ENCODE measurements around the gene HMX3. TPM values are rescaled to one million over a fixed set of nuclear protein-coding genes. Genes with fewer than 3 reads are reported as not detected.

Gene HMX3
- total RNA-seq, 1 donor from 2014 or later: not detected

DNA sequence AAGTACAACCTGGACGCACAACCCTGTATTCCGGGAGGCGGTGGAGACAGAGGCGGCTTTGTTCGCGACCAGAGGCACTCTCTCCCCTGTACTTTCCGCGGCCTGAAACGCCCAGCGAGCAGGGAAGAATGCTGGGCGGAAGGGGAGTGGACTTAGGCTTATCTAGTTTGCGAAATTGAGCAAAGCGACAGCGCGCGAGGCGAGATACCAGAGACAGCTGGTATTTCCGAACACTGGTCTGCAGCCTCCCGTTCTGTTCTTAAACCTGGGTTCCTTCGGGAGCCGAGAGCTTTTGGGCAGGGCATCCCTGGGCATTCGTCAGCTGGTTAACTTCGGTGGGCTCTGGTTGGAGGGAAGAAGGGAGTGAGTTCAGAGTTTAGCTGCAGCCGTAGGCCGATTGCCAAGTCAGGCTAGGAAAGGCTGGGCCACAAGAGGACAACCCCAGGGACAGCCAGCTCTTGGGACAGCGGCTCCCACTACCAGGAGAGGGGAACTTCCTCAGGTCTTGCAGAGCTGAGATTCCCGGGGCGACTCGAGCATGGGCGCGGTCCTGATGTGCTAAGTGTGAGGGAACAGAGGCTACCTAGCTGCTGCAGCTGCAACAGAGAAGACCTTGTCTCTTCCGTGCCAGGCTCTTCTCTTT, 3.9 kb downstream of the HMX3 start:
- H3K27ac Mint-ChIP-seq: peak overlapping the region; percentile 92
- TF ChIP-seq, protein P1, sequence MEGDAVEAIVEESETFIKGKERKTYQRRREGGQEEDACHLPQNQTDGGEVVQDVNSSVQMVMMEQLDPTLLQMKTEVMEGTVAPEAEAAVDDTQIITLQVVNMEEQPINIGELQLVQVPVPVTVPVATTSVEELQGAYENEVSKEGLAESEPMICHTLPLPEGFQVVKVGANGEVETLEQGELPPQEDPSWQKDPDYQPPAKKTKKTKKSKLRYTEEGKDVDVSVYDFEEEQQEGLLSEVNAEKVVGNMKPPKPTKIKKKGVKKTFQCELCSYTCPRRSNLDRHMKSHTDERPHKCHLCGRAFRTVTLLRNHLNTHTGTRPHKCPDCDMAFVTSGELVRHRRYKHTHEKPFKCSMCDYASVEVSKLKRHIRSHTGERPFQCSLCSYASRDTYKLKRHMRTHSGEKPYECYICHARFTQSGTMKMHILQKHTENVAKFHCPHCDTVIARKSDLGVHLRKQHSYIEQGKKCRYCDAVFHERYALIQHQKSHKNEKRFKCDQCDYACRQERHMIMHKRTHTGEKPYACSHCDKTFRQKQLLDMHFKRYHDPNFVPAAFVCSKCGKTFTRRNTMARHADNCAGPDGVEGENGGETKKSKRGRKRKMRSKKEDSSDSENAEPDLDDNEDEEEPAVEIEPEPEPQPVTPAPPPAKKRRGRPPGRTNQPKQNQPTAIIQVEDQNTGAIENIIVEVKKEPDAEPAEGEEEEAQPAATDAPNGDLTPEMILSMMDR (IDR thresholded peaks at IDR 0.05; ENCODE audit: unreplicated experiment): no peak
- no peaks in the 10 kb centered on the region for H3K36me3 Mint-ChIP-seq (ENCODE audit: insufficient read depth)
- DNase-seq (ENCODE audit: low spot score, unreplicated experiment): no peak
- H3K4me1 Mint-ChIP-seq (ENCODE audit: low read depth): peaks cover 17% of the 10 kb centered on the region
- H3K27me3 Mint-ChIP-seq: peaks cover 85% of the 10 kb centered on the region
- H3K9me3 Mint-ChIP-seq (ENCODE audit: low read depth): no peaks in the 10 kb centered on the region
- H3K4me3 Mint-ChIP-seq (ENCODE audit: low read depth): peak overlapping the region; percentile 66

DNA sequence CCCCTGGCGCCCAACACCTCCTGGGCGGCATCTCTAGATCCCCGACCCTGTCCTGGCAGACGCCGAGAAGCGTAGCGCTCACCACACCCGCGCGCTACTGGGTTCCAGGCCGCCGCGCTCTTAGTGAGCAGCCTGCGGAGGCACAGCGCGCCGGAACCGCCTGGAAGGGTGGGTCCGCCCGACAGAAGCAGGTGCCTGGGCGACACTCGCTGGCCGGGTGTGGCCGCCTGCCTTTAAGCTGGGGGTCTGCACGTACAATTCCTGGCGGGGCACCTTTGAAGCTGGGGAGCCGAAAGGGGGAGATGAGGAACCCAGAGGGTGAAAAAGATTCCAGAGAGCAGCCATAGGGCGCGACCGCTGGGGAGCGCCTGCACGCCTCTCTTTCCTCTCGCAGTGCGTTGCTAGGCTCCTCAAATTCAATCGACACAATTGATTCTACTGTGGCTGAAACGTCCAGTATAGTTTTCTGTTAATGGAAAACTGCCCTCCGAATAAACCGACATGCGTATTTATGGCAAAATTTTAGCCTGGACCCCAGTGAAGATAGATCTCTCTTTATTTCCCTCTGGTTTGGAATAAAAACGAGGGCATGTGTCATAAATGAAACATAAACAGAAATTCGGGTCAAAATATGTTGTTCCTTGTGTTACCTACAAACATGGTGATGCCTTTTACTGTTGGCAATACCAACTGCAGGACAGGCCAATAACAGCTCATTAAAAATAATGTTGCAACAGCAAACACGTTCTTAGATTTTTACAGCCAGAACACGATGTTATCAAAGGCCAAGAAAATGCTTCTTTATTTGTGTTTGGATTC, 4.6 kb downstream of the HMX3 start:
- Mint-ChIP-seq H3K4me3 (ENCODE audit: low read depth) (peak overlapping the region; percentile 14), H3K36me3 (ENCODE audit: insufficient read depth) (no peaks in the 10 kb centered on the region), H3K4me1 (ENCODE audit: low read depth) (peaks cover 17% of the 10 kb centered on the region), H3K27ac (no peak overlapping the region), H3K27me3 (peaks cover 88% of the 10 kb centered on the region), H3K9me3 (ENCODE audit: low read depth) (no peaks in the 10 kb centered on the region)
- no peak for DNase-seq (ENCODE audit: low spot score, unreplicated experiment)
- TF ChIP-seq, protein P1 (IDR thresholded peaks at IDR 0.05; ENCODE audit: unreplicated experiment): peak; percentile 27

DNA sequence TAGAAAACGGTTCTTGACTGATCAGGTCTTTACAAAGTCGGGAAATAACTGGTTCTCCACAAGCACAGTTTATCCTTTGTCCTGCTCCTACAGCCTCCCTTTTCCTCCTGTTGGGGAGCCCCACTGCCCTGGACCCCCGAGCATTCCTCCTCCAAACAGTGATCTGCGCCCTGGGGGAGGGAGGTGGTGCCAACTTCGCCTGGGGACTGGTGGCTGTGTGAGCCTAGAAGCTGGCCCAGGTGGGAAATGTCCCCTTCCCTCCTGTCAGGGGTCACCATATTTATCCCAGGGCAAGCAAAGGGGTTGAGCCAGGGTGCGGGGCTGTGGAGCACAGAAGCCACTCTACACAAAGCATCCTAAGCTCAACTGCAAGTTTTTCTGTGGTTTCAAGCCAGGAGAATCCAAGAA, 5.2 kb downstream of the HMX3 start:
- H3K27me3 Mint-ChIP-seq: peaks cover 95% of the 10 kb centered on the region
- DNase-seq (ENCODE audit: low spot score, unreplicated experiment): no peak
- H3K4me1 Mint-ChIP-seq (ENCODE audit: low read depth): peaks cover 17% of the 10 kb centered on the region
- TF ChIP-seq, protein P1 (IDR thresholded peaks at IDR 0.05; ENCODE audit: unreplicated experiment): no peak
- H3K36me3 Mint-ChIP-seq (ENCODE audit: insufficient read depth): no peaks in the 10 kb centered on the region
- H3K27ac Mint-ChIP-seq: no peak overlapping the region
- no peaks in the 10 kb centered on the region for H3K9me3 Mint-ChIP-seq (ENCODE audit: low read depth)
- H3K4me3 Mint-ChIP-seq (ENCODE audit: low read depth): no peak overlapping the region

DNA sequence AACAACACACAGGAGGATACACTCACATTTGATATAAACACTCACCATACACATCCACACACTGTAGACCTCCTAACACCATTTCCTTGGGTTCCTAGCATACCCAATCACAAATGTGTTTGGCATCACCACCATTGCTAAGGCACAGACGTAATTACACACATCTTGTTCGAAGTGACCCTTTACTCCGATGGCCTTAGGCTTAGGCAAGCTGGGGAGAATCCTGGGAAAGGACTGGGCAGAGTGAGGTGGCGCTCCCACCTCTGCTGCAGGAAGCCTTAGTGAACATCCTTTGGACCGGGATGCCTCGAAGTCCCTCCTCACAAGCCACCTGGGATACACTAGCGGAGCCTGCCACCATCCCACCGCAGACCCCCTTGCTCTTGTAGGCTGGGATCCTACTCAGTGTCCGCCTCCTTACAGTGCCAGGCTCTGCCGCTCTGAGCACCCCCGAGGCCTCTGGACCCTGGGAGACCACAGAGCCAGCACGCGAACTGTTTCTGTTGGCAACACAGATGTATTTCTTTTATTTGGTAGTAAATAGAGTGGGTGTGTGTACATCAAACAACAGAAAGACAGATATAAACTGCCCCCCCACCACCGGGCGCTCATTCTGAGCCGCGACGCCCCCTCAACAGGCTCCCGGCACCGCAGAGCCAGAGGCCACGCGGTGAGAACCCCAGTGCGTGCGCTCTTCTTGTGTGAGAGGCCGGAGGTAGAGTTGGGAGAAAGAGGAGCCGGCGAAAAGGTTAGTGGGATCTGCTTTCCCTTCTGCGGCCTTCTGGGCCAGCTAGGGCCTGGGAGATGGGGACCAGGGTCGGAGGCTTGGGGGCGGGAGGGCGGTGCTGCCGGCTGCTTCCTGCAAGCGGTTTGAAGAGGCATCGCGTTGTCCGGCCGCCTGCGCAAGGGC, 6.3 kb downstream of the HMX3 start:
- DNase-seq (ENCODE audit: low spot score, unreplicated experiment): no peak
- Mint-ChIP-seq H3K4me3 (ENCODE audit: low read depth) (no peak overlapping the region), H3K27ac (no peak overlapping the region), H3K27me3 (peaks cover 95% of the 10 kb centered on the region), H3K36me3 (ENCODE audit: insufficient read depth) (no peaks in the 10 kb centered on the region), H3K4me1 (ENCODE audit: low read depth) (peaks cover 19% of the 10 kb centered on the region), H3K9me3 (ENCODE audit: low read depth) (no peaks in the 10 kb centered on the region)
- TF ChIP-seq, protein P1 (IDR thresholded peaks at IDR 0.05; ENCODE audit: unreplicated experiment): no peak

DNA sequence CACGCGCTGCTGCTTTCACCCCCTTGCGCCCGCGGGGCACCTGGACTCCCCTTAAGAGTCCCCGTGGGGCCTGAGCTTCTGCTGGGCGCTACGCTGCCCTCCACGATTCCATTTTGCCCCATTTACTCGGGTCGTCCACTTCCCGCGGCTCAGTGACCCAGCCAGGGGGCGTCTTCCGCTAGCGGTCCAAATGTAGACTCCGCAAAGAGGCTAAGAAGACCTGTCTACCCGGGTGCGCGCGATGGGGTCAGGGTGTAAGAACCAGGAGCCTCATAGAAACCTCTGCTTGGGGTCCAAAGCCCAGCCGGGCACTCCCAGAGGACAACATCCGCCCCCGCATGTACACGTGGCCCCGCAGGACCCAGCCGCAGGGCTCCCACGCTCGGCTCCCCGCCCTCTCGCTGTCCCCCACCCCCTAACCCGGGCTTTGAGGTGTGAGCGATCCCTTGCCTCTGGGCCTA, 7.0 kb downstream of the HMX3 start:
- no peak for DNase-seq (ENCODE audit: low spot score, unreplicated experiment)
- TF ChIP-seq, protein P1 (IDR thresholded peaks at IDR 0.05; ENCODE audit: unreplicated experiment): no peak
- Mint-ChIP-seq H3K27me3 (peaks cover 94% of the 10 kb centered on the region), H3K27ac (no peak overlapping the region), H3K4me1 (ENCODE audit: low read depth) (peaks cover 20% of the 10 kb centered on the region), H3K36me3 (ENCODE audit: insufficient read depth) (no peaks in the 10 kb centered on the region), H3K9me3 (ENCODE audit: low read depth) (no peaks in the 10 kb centered on the region), H3K4me3 (ENCODE audit: low read depth) (no peak overlapping the region)

Measured in progenitor cell of endocrine pancreas (in vitro differentiated cells).